Upper lobe of left lung (tissue), 4 donors: Measurements from ENCODE around the gene DUS1L.

Source experiments
- CTCF ChIP-seq, 6 experiments: fragments of 450-650 bp in 4 of 6; fragments of 200-600 bp in 2 of 6; sonication (generic) in 2 of 6; IDR thresholded peaks; one replicate each; pipeline ENCODE4 v1.5.1; 2016 to 2019; ENCODE audit warnings: antibody characterized with exemption in 6 of 6
- EP300 ChIP-seq, 4 donors: sonication (generic); formaldehyde crosslinking; IDR thresholded peaks; one replicate each; pipeline ENCODE4 v1.5.1; 2017; ENCODE audit warnings: antibody characterized with exemption in 4 of 4, control low read depth in 2 of 4

GRCh38 chr17:82087961-82088837, 22.6 kb upstream of the DUS1L start:
- TF ChIP-seq EP300 (IDR thresholded peaks at IDR 0.05), result no peak
- TF ChIP-seq CTCF (IDR thresholded peaks at IDR 0.05), result no peak
